Endothelial cell of umbilical vein (primary cell): ENCODE measurements around the gene HACE1. TPM values are rescaled to one million over a fixed set of nuclear protein-coding genes. Genes with fewer than 3 reads are reported as not detected.

ENCODE experiments used
- BruUV-seq: library from RNA; stranded (reverse); fragments of 400-500 nt; replicated peaks from 2 replicates; lab custom pipeline; 2021; lab: Mats Ljungman, UMichigan
- CTCF ChIA-PET: fragments of 300-600, 350-600 bp; sonication (Branson Sonifier 250); formaldehyde crosslinking; loops from one replicate; lab custom pipeline; 2021; ENCODE audit warnings: antibody characterized with exemption, inconsistent platforms; lab: Charles Lee
- POLR2A ChIA-PET: fragments of 300-600, 350-600 bp; sonication (Branson Sonifier 250); formaldehyde crosslinking; loops from one replicate; lab custom pipeline; 2021; ENCODE audit warnings: antibody characterized with exemption, inconsistent platforms; lab: Charles Lee
- DNase-seq: peaks from one replicate; pipeline ENCODE4 v3.0.0-alpha.2; 2011; ENCODE audit warnings: low read depth, low spot score
- FAIRE-seq: peaks from 2 replicates; lab custom pipeline; 2011; peaks lifted over from hg19 to GRCh38; lab: Jason Lieb, UNC
- H2AFZ ChIP-seq: 2 replicates; pipeline ENCODE4 v1.6.0; 2012; ENCODE audit warnings: low read depth, low read length, control low read depth, inconsistent platforms
- H3K27ac ChIP-seq: 2 replicates; pipeline ENCODE4 v1.5.1; 2011; ENCODE audit warnings: low read depth, mild to moderate bottlenecking, control low read depth, low read length, moderate library complexity; ENCODE audit not compliant: insufficient read depth
- H3K27me3 ChIP-seq, 2 experiments: 2 replicates each; pipeline versions ENCODE4 v1.6.0 to v1.6.1; 2011; ENCODE audit warnings: low read length in 2 of 2, mixed read lengths in 1 of 2; ENCODE audit not compliant: control insufficient read depth in 2 of 2, insufficient read depth in 2 of 2
- H3K36me3 ChIP-seq, 2 experiments: 2 replicates in 1 of 2; 3 replicates in 1 of 2; pipeline ENCODE4 v1.5.1; 2011; ENCODE audit warnings: low read length in 2 of 2, mild to moderate bottlenecking in 1 of 2, moderate library complexity in 1 of 2; ENCODE audit not compliant: control insufficient read depth in 2 of 2, insufficient read depth in 2 of 2; ENCODE audit errors: extremely low read depth in 1 of 2
- H3K4me1 ChIP-seq: 3 replicates; pipeline ENCODE4 v1.5.1; 2011; ENCODE audit warnings: mild to moderate bottlenecking, low read length; ENCODE audit not compliant: control insufficient read depth, insufficient read depth; ENCODE audit errors: extremely low read depth
- H3K4me2 ChIP-seq: 2 replicates; pipeline ENCODE4 v1.6.1; 2011; ENCODE audit warnings: low read length, control low read depth, mixed read lengths; ENCODE audit not compliant: insufficient read depth
- H3K4me3 ChIP-seq, 3 experiments: fragments of 200-600 bp in 1 of 3; sonication (generic), shearing (Covaris generic) in 1 of 3; replicated peaks in 1 of 3; 2 replicates each; pipeline ENCODE4 v1.5.1; 2011 to 2016; ENCODE audit warnings: control low read depth in 3 of 3, low read length in 3 of 3, mild to moderate bottlenecking in 2 of 3, inconsistent platforms in 1 of 3, low read depth in 1 of 3, moderate library complexity in 1 of 3; ENCODE audit not compliant: insufficient read depth in 1 of 3
- H3K79me2 ChIP-seq: 2 replicates; pipeline ENCODE4 v1.6.0; 2012; ENCODE audit warnings: low read length, inconsistent platforms; ENCODE audit not compliant: control insufficient read depth, insufficient read depth
- H3K9ac ChIP-seq: replicated peaks from 2 replicates; pipeline ENCODE3; 2011; ENCODE audit warnings: low read length, control low read depth; ENCODE audit not compliant: insufficient read depth; ENCODE audit errors: extremely low read depth
- H3K9me1 ChIP-seq: replicated peaks from 3 replicates; pipeline ENCODE4 v1.6.0; 2011; ENCODE audit warnings: mild to moderate bottlenecking, low read length; ENCODE audit not compliant: control insufficient read depth, insufficient read depth; ENCODE audit errors: extremely low read depth
- H3K9me3 ChIP-seq: replicated peaks from 2 replicates; pipeline ENCODE4 v1.5.1; 2012; ENCODE audit warnings: low read length, inconsistent platforms; ENCODE audit not compliant: control insufficient read depth, insufficient read depth
- H4K20me1 ChIP-seq: replicated peaks from 2 replicates; pipeline ENCODE3; 2011; ENCODE audit warnings: mild to moderate bottlenecking, low read length; ENCODE audit not compliant: control insufficient read depth, insufficient read depth; ENCODE audit errors: extremely low read depth
- EZH2 ChIP-seq: IDR thresholded peaks from 2 replicates; pipeline ENCODE4 v1.6.1; 2012; ENCODE audit warnings: borderline replicate concordance, low read depth, mild to moderate bottlenecking, moderate library complexity, low read length, inconsistent platforms; ENCODE audit not compliant: severe bottlenecking
- JUN ChIP-seq: IDR thresholded peaks from 2 replicates; pipeline ENCODE4 v1.6.1; 2011; ENCODE audit warnings: borderline replicate concordance, low read depth; ENCODE audit not compliant: insufficient read length, insufficient read depth
- POLR2AphosphoS5 ChIP-seq: IDR thresholded peaks from 2 replicates; pipeline ENCODE4 v1.6.1; 2012; ENCODE audit warnings: low read depth, mild to moderate bottlenecking, control low read depth, low read length, moderate library complexity; ENCODE audit not compliant: insufficient read depth
- dilution Hi-C: fragments of 300-500 bp; cut with MboI; formaldehyde crosslinking; loops from one replicate; pipeline ENCODE4 v1.15.0; 2019; ENCODE audit warnings: low sequenced_read_pairs; ENCODE audit not compliant: extremely low pct_ligation_motif_present
- intact Hi-C: fragments of 100-400 bp; cut with micrococcal nuclease; formaldehyde crosslinking; loops from one replicate; pipeline ENCODE4 v1.10.0; 2022
- polyA plus RNA-seq, 4 experiments: library from polyadenylated mRNA; depleted of rRNA in 3 of 4; stranded (reverse) in 3 of 4; unstranded in 1 of 4; fragments of >200 nt; gene quantifications; 2 replicates each; pipeline versions ENCODE4 v1.2.1 to v1.2.3, GENCODE V29; 2011 to 2012; ENCODE audit warnings: missing spikeins in 1 of 4
- total RNA-seq: library from RNA; stranded (reverse); gene quantifications from 2 replicates; pipeline ENCODE4 v1.2.3, GENCODE V29; 2021
- TF ChIP-seq, protein P1 (sequence below), 2 donors: IDR thresholded peaks; 1 replicate in 1 of 2; 2 replicates in 1 of 2; pipeline ENCODE4 v1.5.1; 2011; ENCODE audit warnings: low read length in 2 of 2, mild to moderate bottlenecking in 2 of 2, moderate library complexity in 2 of 2, control low read depth in 1 of 2, inconsistent platforms in 1 of 2, low read depth in 1 of 2; ENCODE audit not compliant: insufficient read depth in 1 of 2; ENCODE audit errors: extremely low read depth in 1 of 2

Gene HACE1
- total and polyA plus RNA-seq, 2 donors (not counting 3 experiments of a cell fraction or from before 2014, with no cell fraction given) = 4.9 to 14.8 TPM

DNA sequence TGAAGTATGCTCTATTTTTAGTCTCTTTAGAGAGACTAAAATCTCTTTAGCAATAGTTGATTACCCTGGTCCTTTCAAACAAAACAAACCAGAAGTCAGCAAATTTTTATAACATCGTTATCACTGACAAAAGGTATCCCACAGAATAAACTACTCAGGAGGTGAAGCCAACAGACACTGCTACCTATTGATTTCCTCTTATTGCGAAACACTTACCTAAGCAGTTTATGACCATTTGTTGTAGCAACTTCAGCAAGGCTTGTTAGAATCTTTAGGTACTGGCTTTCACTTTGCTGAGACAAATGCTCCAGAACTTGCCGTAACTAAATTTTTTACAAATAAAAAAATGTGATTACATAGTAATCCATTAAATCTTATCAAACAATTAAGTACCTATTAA lies 64.4 kb downstream of the HACE1 start:
- dilution Hi-C loops = no loop called here
- no peak overlapping the region for H3K27ac ChIP-seq
- ChIA-PET CTCF (interaction anchor here (1.5 to 1.6 kb wide), 2 partner anchors 15 to 282 kb away, joined by 4 to 6 read pairs; no protein-coding TSS in a partner anchor), POLR2A (no interaction called here)
- BruUV-seq = no TSS peak
- no peaks in the 10 kb centered on the region for H3K9me3 ChIP-seq
- FAIRE-seq (no peak), DNase-seq (no peak)
- H3K9ac ChIP-seq = no peak overlapping the region
- H4K20me1 ChIP-seq = no peaks in the 10 kb centered on the region
- no peaks in the 10 kb centered on the region for H3K79me2 ChIP-seq
- H2AFZ ChIP-seq = no peak overlapping the region
- intact Hi-C loops = no loop called here
- TF ChIP-seq POLR2AphosphoS5 (no peak), JUN (no peak), EZH2 (no peak)
- TF ChIP-seq, protein P1, sequence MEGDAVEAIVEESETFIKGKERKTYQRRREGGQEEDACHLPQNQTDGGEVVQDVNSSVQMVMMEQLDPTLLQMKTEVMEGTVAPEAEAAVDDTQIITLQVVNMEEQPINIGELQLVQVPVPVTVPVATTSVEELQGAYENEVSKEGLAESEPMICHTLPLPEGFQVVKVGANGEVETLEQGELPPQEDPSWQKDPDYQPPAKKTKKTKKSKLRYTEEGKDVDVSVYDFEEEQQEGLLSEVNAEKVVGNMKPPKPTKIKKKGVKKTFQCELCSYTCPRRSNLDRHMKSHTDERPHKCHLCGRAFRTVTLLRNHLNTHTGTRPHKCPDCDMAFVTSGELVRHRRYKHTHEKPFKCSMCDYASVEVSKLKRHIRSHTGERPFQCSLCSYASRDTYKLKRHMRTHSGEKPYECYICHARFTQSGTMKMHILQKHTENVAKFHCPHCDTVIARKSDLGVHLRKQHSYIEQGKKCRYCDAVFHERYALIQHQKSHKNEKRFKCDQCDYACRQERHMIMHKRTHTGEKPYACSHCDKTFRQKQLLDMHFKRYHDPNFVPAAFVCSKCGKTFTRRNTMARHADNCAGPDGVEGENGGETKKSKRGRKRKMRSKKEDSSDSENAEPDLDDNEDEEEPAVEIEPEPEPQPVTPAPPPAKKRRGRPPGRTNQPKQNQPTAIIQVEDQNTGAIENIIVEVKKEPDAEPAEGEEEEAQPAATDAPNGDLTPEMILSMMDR (IDR thresholded peaks at IDR 0.05; ENCODE audit: extremely low read depth in 1 of 2, insufficient read depth in 1 of 2, low read depth in 1 of 2, low read length in 2 of 2) = no peak
- H3K9me1 ChIP-seq = no peaks in the 10 kb centered on the region
- no peaks in the 10 kb centered on the region for H3K36me3 ChIP-seq
- H3K4me3 ChIP-seq = no peak overlapping the region
- H3K4me2 ChIP-seq = no peak overlapping the region
- H3K4me1 ChIP-seq = no peaks in the 10 kb centered on the region
- no peaks in the 10 kb centered on the region for H3K27me3 ChIP-seq

DNA sequence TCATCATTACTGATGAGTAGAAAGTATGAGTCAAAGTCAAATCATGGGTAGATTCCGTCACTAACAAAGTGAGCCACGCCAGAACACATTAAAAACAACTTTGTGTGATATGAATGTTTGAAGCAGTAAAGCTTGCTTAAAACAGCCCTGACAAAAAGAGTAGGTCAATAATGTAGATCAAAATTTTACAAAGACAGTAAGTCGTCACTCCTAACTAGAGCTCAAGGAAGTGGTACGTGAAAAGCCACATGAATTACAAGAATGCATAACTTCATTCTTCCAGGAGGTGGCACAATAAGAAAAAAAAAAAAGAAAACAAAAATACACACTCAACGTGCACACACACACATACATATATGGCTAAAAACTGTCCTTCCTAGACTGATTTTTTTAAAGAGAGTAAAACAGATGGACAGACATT lies 69.9 kb downstream of the HACE1 start:
- Histone ChIP-seq H3K79me2 (no peaks in the 10 kb centered on the region), H4K20me1 (no peaks in the 10 kb centered on the region), H3K9me3 (no peaks in the 10 kb centered on the region), H3K4me3 (no peak overlapping the region), H3K9me1 (no peaks in the 10 kb centered on the region), H3K4me2 (no peak overlapping the region), H3K27ac (no peak overlapping the region), H3K27me3 (no peaks in the 10 kb centered on the region), H3K9ac (no peak overlapping the region), H3K36me3 (no peaks in the 10 kb centered on the region), H3K4me1 (peaks cover 6% of the 10 kb centered on the region), H2AFZ (no peak overlapping the region)
- peak; percentile 52 for DNase-seq
- CTCF ChIA-PET = interaction anchor here (0.6 to 2.8 kb wide), 32 partner anchors 10 to 613 kb away, joined by 3 to 91 read pairs (median 4); partner anchors contain the start of genes HACE1 and PREP
- intact Hi-C loops (loop anchor here (1.0 to 5.0 kb wide), 3 partner anchors 69 to 289 kb away; partner anchors contain the start of gene HACE1), dilution Hi-C loops (no loop called here)
- no peak for TF ChIP-seq JUN
- TF ChIP-seq, protein P1 (IDR thresholded peaks at IDR 0.05; ENCODE audit: extremely low read depth in 1 of 2, insufficient read depth in 1 of 2, low read depth in 1 of 2, low read length in 2 of 2) = peak in 1 of 2 donors; percentile 24
- POLR2A ChIA-PET = no interaction called here
- peak; percentile 18 for FAIRE-seq
- no TSS peak for BruUV-seq
